ENCODE data around the gene ZNF606.

DNA sequence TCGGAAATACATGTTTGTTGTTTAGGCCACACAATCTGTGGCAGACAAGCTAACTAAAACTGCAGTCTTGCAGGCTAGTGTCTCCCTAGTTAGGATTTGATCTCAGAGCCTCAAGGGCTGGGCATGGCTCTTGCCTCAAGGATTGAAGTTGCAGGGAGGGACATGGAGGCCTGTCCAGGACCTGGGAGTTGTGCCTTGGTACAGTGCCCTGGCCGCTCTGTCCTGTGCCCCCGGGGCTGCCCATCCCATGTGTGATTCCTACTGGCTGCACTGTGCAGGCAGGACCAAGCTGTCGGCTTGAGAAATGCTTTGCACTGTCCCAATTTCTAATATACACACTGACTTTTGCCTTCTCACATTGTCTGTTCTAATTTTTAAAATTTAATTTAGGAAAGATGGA is 47.6 kb downstream of the ZNF606 start:
- TF ChIP-seq, protein P1, sequence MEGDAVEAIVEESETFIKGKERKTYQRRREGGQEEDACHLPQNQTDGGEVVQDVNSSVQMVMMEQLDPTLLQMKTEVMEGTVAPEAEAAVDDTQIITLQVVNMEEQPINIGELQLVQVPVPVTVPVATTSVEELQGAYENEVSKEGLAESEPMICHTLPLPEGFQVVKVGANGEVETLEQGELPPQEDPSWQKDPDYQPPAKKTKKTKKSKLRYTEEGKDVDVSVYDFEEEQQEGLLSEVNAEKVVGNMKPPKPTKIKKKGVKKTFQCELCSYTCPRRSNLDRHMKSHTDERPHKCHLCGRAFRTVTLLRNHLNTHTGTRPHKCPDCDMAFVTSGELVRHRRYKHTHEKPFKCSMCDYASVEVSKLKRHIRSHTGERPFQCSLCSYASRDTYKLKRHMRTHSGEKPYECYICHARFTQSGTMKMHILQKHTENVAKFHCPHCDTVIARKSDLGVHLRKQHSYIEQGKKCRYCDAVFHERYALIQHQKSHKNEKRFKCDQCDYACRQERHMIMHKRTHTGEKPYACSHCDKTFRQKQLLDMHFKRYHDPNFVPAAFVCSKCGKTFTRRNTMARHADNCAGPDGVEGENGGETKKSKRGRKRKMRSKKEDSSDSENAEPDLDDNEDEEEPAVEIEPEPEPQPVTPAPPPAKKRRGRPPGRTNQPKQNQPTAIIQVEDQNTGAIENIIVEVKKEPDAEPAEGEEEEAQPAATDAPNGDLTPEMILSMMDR (conservative IDR thresholded peaks at IDR 0.05), result no peak
- no peak for TF ChIP-seq ZFX (IDR thresholded peaks at IDR 0.05)

Data from C4-2B (cell line).